K562 (cell line): Measurements from ENCODE around the gene PSMD2. TPM values are rescaled to one million over a fixed set of nuclear protein-coding genes. Genes with fewer than 3 reads are reported as not detected.

Experiments used
- BCOR ChIP-seq: fragments of 450-650 bp; IDR thresholded peaks from 2 replicates; pipeline ENCODE4 v1.6.1; 2016
- CCNT2 ChIP-seq: IDR thresholded peaks from 2 replicates; pipeline ENCODE4 v1.6.1; 2011; ENCODE audit warnings: borderline replicate concordance, low read depth, mild to moderate bottlenecking, moderate library complexity, mixed read lengths, low read length; ENCODE audit not compliant: insufficient read length; ENCODE audit errors: extremely low read depth
- EHMT2 ChIP-seq: fragments of 450-650 bp; IDR thresholded peaks from 2 replicates; pipeline ENCODE4 v1.6.1; 2018; ENCODE audit warnings: antibody characterized with exemption
- FOXK1 ChIP-seq: sonication (generic); formaldehyde crosslinking; IDR thresholded peaks from 2 replicates; pipeline ENCODE4 v1.8.0; 2022; ENCODE audit warnings: missing genetic modification reagents, mild to moderate bottlenecking, borderline replicate concordance
- KDM5B ChIP-seq: fragments of 200-600 bp; sonication (generic); IDR thresholded peaks from 2 replicates; pipeline ENCODE4 v1.6.1; 2012; ENCODE audit warnings: low read depth, mild to moderate bottlenecking, moderate library complexity, low read length, control low read depth, inconsistent platforms; ENCODE audit not compliant: insufficient replicate concordance
- NRF1 ChIP-seq, 2 experiments: fragments of 450-650 bp; IDR thresholded peaks in 1 of 2; conservative IDR thresholded peaks in 1 of 2; 2 replicates each; pipeline ENCODE4 v1.6.1; 2014; ENCODE audit warnings: mild to moderate bottlenecking in 2 of 2
- RB1 ChIP-seq: fragments of 450-650 bp; IDR thresholded peaks from 2 replicates; pipeline ENCODE4 v1.6.1; 2017; ENCODE audit warnings: low read depth, mild to moderate bottlenecking
- RBBP5 ChIP-seq: fragments of 200-600 bp; sonication (generic); IDR thresholded peaks from 2 replicates; pipeline ENCODE4 v1.6.1; 2012; ENCODE audit warnings: borderline replicate concordance, mild to moderate bottlenecking, low read length, control low read depth, inconsistent platforms; ENCODE audit not compliant: insufficient read depth, poor library complexity, severe bottlenecking
- REST ChIP-seq, 2 experiments: fragments of 450-650 bp; formaldehyde crosslinking in 1 of 2; IDR thresholded peaks; 2 replicates each; pipeline versions ENCODE4 v1.4.0 to v1.6.1; 2014 to 2020; ENCODE audit warnings: mild to moderate bottlenecking in 2 of 2, borderline replicate concordance in 1 of 2, low read depth in 1 of 2
- VEZF1 ChIP-seq: fragments of 200-800 bp; sonication (Bioruptor generic); IDR thresholded peaks from 2 replicates; pipeline ENCODE4 v1.6.1; 2017; ENCODE audit warnings: missing genetic modification characterization, missing compliant biosample characterization
- ZBTB11 ChIP-seq, 3 experiments: fragments of 200-800 bp in 1 of 3; fragments of 250-450 bp in 1 of 3; fragments of 450-650 bp in 1 of 3; sonication (Bioruptor Pico) in 1 of 3; sonication (Bioruptor generic) in 1 of 3; formaldehyde crosslinking in 1 of 3; IDR thresholded peaks; 2 replicates each; pipeline versions ENCODE4 v1.6.1 to v1.8.0; 2016 to 2022; ENCODE audit warnings: mild to moderate bottlenecking in 2 of 3, missing genetic modification characterization in 2 of 3, missing compliant biosample characterization in 1 of 3, moderate library complexity in 1 of 3
- ZNF354B ChIP-seq: fragments of 250-450 bp; sonication (Bioruptor Pico); IDR thresholded peaks from 2 replicates; pipeline ENCODE4 v1.4.0; 2020
- polyA plus RNA-seq, 8 experiments: library from polyadenylated mRNA; depleted of rRNA in 4 of 8; stranded (reverse) in 5 of 8; unstranded in 3 of 8; fragments of >200 nt; fragmentation: Nextera tagmentation in 2 of 8; fragmentation: Illumina TruSeq in 1 of 8; extraction: Ambion mirVana in 2 of 8; extraction: Trizol in 1 of 8; gene quantifications; 2 replicates each; pipeline versions ENCODE4 v1.2.1 to v1.2.3, GENCODE V29; 2011 to 2014; ENCODE audit warnings: inconsistent platforms in 1 of 8, missing spikeins in 1 of 8
- total RNA-seq, 7 experiments: library from RNA; depleted of rRNA in 6 of 7; stranded (reverse); fragments of >200 nt in 6 of 7; fragmentation: Illumina TruSeq in 2 of 7; extraction: Trizol in 2 of 7; gene quantifications; 2 replicates each; pipeline versions ENCODE4 v1.2.1 to v1.2.3, GENCODE V29; 2011 to 2021; ENCODE audit warnings: low replicate concordance in 1 of 7

The PSMD2 gene
- total and polyA plus RNA-seq, 9 of the 15 experiments (the other 6 are each of a cell fraction or from before 2014, with no cell fraction given) = 152 to 484 (median 295) TPM

GRCh38 chr3:184259878-184260723 lies 38.9 kb upstream of the PSMD2 start (continued):
- TF ChIP-seq REST (IDR thresholded peaks at IDR 0.05; ENCODE audit: borderline replicate concordance) (peak; percentile 85), REST (CRISPR knock-in tag; IDR thresholded peaks at IDR 0.05; ENCODE audit: low read depth) (peak; percentile 90), RB1 (peak; percentile 32; the same call in 1 of the 2 replicates), ZBTB11 (CRISPR knock-in tag; IDR thresholded peaks at IDR 0.05) (peak in 1 of 3 experiments; percentile 18; a peak in 1 of 6 replicates), CCNT2 (peak; percentile 48), ZNF354B (CRISPR knock-in tag) (no peak), VEZF1 (peak; percentile 95), RBBP5 (peak; percentile 9), KDM5B (peak; percentile 22), NRF1 (conservative IDR thresholded peaks at IDR 0.05 in 1 of 2, IDR thresholded peaks at IDR 0.05 in 1 of 2) (peak; percentile 57 to 64; a peak in 3 of 4 replicates), FOXK1 (CRISPR knock-in tag) (no peak), EHMT2 (0 out of 2 replicates have a peak, but pooled peaks have one; percentile 6), BCOR (no peak)
